Measurements from ENCODE around the gene TBC1D16.
A peak's percentile ranks its signal among the peaks of the same experiment; 100 is the strongest.

TBC1D16 gene

DNA sequence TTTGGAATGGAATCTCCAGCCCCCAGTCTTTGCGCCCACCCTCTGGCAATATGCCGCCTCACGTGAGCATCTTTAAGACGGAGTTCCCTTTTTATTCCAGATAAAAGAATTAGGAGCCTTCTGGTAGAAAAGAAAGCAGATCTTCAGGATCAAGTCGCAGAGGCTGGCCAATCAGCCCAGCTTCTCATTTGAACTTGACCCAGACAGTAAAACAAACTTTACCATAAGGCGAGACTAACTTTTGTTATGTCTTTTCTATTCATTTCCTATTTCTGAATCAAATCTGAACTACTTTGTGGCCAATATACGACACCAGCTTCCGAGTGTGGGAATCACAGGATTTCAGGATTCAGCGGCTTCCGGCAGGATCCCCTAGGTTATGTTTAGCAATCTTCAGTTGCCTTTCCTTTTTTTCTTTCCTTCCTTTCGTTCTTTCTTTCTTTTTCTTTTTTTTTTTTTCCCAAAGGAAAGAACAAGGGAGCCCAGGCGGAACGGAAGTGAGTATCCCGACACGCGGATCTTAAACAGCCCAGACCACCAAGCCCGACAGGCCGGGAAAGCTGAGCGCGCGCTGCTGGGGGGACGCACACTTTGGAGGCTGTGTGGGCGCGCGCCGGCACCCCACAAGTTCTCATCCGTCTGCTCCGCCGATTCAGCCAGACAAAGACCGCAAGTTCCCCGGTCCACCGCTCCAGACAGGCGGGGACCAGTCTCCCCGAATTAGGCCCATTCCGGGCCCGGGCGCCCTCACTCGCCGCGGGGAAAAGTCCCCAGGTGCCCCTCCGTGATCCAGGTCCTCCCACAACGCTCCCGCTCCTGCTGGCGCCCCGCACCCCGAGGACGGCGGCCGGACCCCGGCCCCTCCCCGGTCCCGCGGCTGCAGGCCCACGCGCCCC lies 633 bp downstream of the TBC1D16 start:
- TF ChIP-seq, protein P1, sequence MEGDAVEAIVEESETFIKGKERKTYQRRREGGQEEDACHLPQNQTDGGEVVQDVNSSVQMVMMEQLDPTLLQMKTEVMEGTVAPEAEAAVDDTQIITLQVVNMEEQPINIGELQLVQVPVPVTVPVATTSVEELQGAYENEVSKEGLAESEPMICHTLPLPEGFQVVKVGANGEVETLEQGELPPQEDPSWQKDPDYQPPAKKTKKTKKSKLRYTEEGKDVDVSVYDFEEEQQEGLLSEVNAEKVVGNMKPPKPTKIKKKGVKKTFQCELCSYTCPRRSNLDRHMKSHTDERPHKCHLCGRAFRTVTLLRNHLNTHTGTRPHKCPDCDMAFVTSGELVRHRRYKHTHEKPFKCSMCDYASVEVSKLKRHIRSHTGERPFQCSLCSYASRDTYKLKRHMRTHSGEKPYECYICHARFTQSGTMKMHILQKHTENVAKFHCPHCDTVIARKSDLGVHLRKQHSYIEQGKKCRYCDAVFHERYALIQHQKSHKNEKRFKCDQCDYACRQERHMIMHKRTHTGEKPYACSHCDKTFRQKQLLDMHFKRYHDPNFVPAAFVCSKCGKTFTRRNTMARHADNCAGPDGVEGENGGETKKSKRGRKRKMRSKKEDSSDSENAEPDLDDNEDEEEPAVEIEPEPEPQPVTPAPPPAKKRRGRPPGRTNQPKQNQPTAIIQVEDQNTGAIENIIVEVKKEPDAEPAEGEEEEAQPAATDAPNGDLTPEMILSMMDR (IDR thresholded peaks at IDR 0.05; ENCODE audit: insufficient read depth, low read length, missing control alignments), result no peak
- H3K4me3 ChIP-seq (ENCODE audit: low read depth, low read length), result peak overlapping the region; percentile 74
- POLR2A ChIA-PET, result interaction anchor here (0.7 kb wide), 2 partner anchors 227 to 308 kb away, joined by 3 to 4 read pairs; no protein-coding TSS in a partner anchor
- no peak for DNase-seq (ENCODE audit: low read depth, low spot score)
- CTCF ChIA-PET, result interaction anchor here (0.6 to 10.8 kb wide), 3 partner anchors 11 to 66 kb away, joined by 3 to 212 read pairs (median 7); partner anchors contain the start of gene GAA

GRCh38 chr17:80033840-80034239 lies 1.8 kb downstream of the TBC1D16 start:
- ChIA-PET CTCF (interaction anchor here (0.7 to 10.8 kb wide), 5 partner anchors 26 to 193 kb away, joined by 3 to 212 read pairs (median 3); partner anchors contain the start of gene GAA), POLR2A (interaction anchor here (0.6 kb wide), 1 partner anchor 112 kb away, joined by 3 read pairs; no protein-coding TSS in a partner anchor)
- DNase-seq (ENCODE audit: low read depth, low spot score), result no peak
- no peak overlapping the region for H3K4me3 ChIP-seq (ENCODE audit: low read depth, low read length)
- TF ChIP-seq, protein P1 (IDR thresholded peaks at IDR 0.05; ENCODE audit: insufficient read depth, low read length, missing control alignments), result no peak

- TF ChIP-seq, protein P1 (IDR thresholded peaks at IDR 0.05; ENCODE audit: insufficient read depth, low read length, missing control alignments), result no peak
- CTCF ChIA-PET, result interaction anchor here (1.0 to 10.8 kb wide), 2 partner anchors 25 to 53 kb away, joined by 3 to 212 read pairs; no protein-coding TSS in a partner anchor
- POLR2A ChIA-PET, result no interaction called here
- no peak overlapping the region for H3K4me3 ChIP-seq (ENCODE audit: low read depth, low read length)
- DNase-seq (ENCODE audit: low read depth, low spot score), result no peak
Measured at GRCh38 chr17:80032614-80033171, 3.0 kb downstream of the TBC1D16 start.

DNA sequence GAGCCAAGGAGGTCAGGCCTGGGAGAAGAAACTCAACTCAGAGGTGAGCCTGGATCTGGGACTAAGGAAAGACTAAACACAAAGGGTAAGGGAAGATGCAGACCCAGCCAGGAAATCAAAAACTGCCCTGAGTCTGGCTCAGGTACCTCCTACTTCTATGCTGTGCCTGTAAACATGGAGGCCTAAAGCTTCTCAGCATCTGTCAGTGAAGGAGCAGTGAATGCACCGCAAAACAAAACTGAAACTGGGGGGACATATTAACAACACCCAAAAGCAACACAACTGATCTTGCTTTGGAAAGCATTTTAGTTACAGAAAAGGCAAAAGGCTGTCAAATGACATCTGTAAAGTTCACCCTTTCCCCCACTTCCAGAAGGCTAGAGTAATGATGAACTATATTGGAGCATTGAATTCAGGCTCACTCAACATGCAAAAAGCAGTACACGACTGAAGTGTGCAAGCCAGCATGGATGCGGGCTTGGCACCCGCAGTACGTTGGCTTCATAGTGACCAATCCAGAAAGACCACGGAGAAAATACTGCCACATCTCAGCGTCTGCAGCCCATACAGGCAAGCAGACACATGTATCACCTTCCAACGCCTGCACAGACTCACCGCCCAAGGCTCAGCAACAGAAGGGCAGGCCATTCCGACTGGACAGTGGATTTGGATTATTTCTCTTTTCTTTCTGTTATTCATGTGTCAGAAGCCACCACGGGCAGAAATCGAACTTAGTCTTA lies 3.8 kb downstream of the TBC1D16 start:
- DNase-seq (ENCODE audit: low read depth, low spot score), result no peak
- no peak overlapping the region for H3K4me3 ChIP-seq (ENCODE audit: low read depth, low read length)
- ChIA-PET CTCF (interaction anchor here (1.0 to 10.8 kb wide), 2 partner anchors 24 to 54 kb away, joined by 3 to 212 read pairs; no protein-coding TSS in a partner anchor), POLR2A (no interaction called here)
- TF ChIP-seq, protein P1 (IDR thresholded peaks at IDR 0.05; ENCODE audit: insufficient read depth, low read length, missing control alignments), result no peak

DNA sequence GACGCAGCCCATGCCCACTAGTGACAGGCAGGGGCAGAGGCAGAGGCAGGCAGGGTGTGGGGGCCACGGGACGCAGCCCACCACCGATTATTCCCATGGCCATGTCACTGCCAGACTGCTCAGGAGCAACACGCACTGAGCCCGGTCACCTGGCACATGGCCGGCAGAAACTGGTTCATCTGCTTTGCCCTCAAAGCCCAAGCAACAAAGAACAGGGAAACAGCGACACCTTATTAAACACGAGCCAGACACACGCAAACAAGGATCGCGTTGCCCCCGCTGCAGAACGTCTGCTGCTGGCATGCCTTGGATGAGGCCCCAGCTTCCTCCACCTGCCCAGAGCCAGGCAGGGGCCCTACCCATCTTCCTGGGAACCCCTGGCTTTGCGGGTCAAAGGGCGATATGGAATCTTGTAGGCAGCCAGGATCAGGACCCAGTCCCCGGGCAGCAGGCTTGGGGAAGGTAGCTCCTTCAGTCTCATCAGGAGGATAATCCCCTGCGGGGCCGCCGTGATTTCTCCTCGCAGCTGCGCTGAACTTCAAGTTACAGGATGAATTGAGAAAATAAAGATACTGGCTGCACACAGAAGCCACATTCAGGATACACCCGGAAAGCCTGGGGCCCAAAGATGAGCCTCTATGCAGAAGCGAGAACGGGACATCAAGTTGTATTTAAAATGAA lies 4.8 kb downstream of the TBC1D16 start:
- H3K4me3 ChIP-seq (ENCODE audit: low read depth, low read length), result no peak overlapping the region
- TF ChIP-seq, protein P1 (IDR thresholded peaks at IDR 0.05; ENCODE audit: insufficient read depth, low read length, missing control alignments), result no peak
- CTCF ChIA-PET, result interaction anchor here (1.0 to 10.8 kb wide), 3 partner anchors 14 to 52 kb away, joined by 3 to 212 read pairs (median 6); no protein-coding TSS in a partner anchor
- DNase-seq (ENCODE audit: low read depth, low spot score), result no peak
- POLR2A ChIA-PET, result no interaction called here

Data from AG04449 (cell line).